ENCODE results near the gene CYP4A22. TPM values are rescaled to one million over a fixed set of nuclear protein-coding genes. Genes with fewer than 3 reads are reported as not detected.
"Not testable (repeated sequence)": the region's sequence is repeated elsewhere in the genome, so short reads cannot be mapped to it uniquely, and the experiment has no call there.

Gene CYP4A22
- total RNA-seq, 1 experiment from 2014 or later = not detected

- Histone ChIP-seq H3K36me3 (ENCODE audit: control insufficient read depth, insufficient read depth, low read length) (no peaks in the 10 kb centered on the region), H3K4me1 (ENCODE audit: control insufficient read depth, insufficient read depth, low read length) (no peaks in the 10 kb centered on the region), H3K9me3 (ENCODE audit: control insufficient read depth, insufficient read depth, low read depth, low read length) (no peaks in the 10 kb centered on the region), H3K27ac (ENCODE audit: low read length) (no peak overlapping the region), H3K4me3 (ENCODE audit: low read depth in 2 of 2, low read length in 2 of 2) (no peak overlapping the region), H3K27me3 (ENCODE audit: control insufficient read depth, insufficient read depth, low read length) (no peaks in the 10 kb centered on the region)
- POLR2A ChIA-PET = no interaction called here
- in situ Hi-C loops (cut with HindIII; ENCODE audit: low pct_unique_long_range_greater_than_20kb, low sequenced_read_pairs) (no loop called here), intact Hi-C loops (cut with micrococcal nuclease; ENCODE audit: unreplicated experiment) (no loop called here)
- ATAC-seq = no peak
- DNase-seq (ENCODE audit: low read depth, low spot score) = no peak
- BruUV-seq (replicated peaks) = no TSS peak
- TF ChIP-seq POLR2AphosphoS5 (IDR thresholded peaks at IDR 0.05; ENCODE audit: low read depth, low read length) = no peak
- no peak for TF ChIP-seq TCF7L2 (IDR thresholded peaks at IDR 0.05; ENCODE audit: low read depth, low read length)
- TF ChIP-seq, protein P1, sequence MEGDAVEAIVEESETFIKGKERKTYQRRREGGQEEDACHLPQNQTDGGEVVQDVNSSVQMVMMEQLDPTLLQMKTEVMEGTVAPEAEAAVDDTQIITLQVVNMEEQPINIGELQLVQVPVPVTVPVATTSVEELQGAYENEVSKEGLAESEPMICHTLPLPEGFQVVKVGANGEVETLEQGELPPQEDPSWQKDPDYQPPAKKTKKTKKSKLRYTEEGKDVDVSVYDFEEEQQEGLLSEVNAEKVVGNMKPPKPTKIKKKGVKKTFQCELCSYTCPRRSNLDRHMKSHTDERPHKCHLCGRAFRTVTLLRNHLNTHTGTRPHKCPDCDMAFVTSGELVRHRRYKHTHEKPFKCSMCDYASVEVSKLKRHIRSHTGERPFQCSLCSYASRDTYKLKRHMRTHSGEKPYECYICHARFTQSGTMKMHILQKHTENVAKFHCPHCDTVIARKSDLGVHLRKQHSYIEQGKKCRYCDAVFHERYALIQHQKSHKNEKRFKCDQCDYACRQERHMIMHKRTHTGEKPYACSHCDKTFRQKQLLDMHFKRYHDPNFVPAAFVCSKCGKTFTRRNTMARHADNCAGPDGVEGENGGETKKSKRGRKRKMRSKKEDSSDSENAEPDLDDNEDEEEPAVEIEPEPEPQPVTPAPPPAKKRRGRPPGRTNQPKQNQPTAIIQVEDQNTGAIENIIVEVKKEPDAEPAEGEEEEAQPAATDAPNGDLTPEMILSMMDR (IDR thresholded peaks at IDR 0.05) = no peak
- no peak for TF ChIP-seq REST (IDR thresholded peaks at IDR 0.05; ENCODE audit: insufficient read depth in 1 of 2, low read depth in 2 of 2, low read length in 1 of 2)
- no peak for TF ChIP-seq SIN3A (IDR thresholded peaks at IDR 0.05; ENCODE audit: borderline replicate concordance, insufficient read depth, low read depth, low read length)
- CTCF ChIA-PET = no interaction called here
These were observed 829 bp downstream of the CYP4A22 start for GRCh38 chr1:47137925-47138615.

GRCh38 chr1:47140358-47140757 is 3.1 kb downstream of the CYP4A22 start:
- H3K36me3 ChIP-seq (ENCODE audit: control insufficient read depth, insufficient read depth, low read length); H3K4me1 ChIP-seq (ENCODE audit: control insufficient read depth, insufficient read depth, low read length); H3K9me3 ChIP-seq (ENCODE audit: control insufficient read depth, insufficient read depth, low read depth, low read length); H3K27me3 ChIP-seq (ENCODE audit: control insufficient read depth, insufficient read depth, low read length); intact Hi-C loops (cut with micrococcal nuclease; ENCODE audit: unreplicated experiment); BruUV-seq (replicated peaks); POLR2A ChIA-PET; H3K4me3 ChIP-seq (ENCODE audit: low read depth in 2 of 2, low read length in 2 of 2); DNase-seq (ENCODE audit: low read depth, low spot score); in situ Hi-C loops (cut with HindIII; ENCODE audit: low pct_unique_long_range_greater_than_20kb, low sequenced_read_pairs); H3K27ac ChIP-seq (ENCODE audit: low read length); CTCF ChIA-PET; ATAC-seq: not testable (repeated sequence)

DNA sequence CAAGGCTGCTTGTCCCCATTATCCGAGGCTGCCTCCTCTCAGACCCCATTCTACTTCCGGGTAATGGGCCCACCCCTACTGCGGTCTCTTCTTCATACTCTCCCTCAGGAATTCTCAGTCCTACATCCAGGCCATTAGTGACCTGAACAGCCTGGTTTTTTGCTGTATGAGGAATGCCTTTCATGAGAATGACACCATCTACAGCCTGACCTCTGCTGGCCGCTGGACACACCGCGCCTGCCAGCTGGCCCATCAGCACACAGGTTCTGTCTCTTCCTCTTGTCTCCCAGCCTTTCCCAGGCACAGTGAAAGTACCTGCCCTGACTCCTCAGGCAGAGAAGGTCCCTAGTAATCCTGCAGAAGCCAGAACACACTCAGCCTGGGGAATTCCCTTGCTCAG is 6.4 kb downstream of the CYP4A22 start:
- ATAC-seq = peak; percentile 69; the same call in 1 of the 2 replicates
- H3K4me3 ChIP-seq (ENCODE audit: low read depth in 2 of 2, low read length in 2 of 2); H3K9me3 ChIP-seq (ENCODE audit: control insufficient read depth, insufficient read depth, low read depth, low read length); H3K27ac ChIP-seq (ENCODE audit: low read length); DNase-seq (ENCODE audit: low read depth, low spot score); POLR2A ChIA-PET; intact Hi-C loops (cut with micrococcal nuclease; ENCODE audit: unreplicated experiment); H3K27me3 ChIP-seq (ENCODE audit: control insufficient read depth, insufficient read depth, low read length); H3K4me1 ChIP-seq (ENCODE audit: control insufficient read depth, insufficient read depth, low read length); in situ Hi-C loops (cut with HindIII; ENCODE audit: low pct_unique_long_range_greater_than_20kb, low sequenced_read_pairs); BruUV-seq (replicated peaks); H3K36me3 ChIP-seq (ENCODE audit: control insufficient read depth, insufficient read depth, low read length); CTCF ChIA-PET: not testable (repeated sequence)

- H3K9me3 ChIP-seq (ENCODE audit: control insufficient read depth, insufficient read depth, low read depth, low read length); ATAC-seq; H3K27ac ChIP-seq (ENCODE audit: low read length); H3K4me1 ChIP-seq (ENCODE audit: control insufficient read depth, insufficient read depth, low read length); BruUV-seq (replicated peaks); intact Hi-C loops (cut with micrococcal nuclease; ENCODE audit: unreplicated experiment); in situ Hi-C loops (cut with HindIII; ENCODE audit: low pct_unique_long_range_greater_than_20kb, low sequenced_read_pairs); CTCF ChIA-PET; H3K36me3 ChIP-seq (ENCODE audit: control insufficient read depth, insufficient read depth, low read length); H3K27me3 ChIP-seq (ENCODE audit: control insufficient read depth, insufficient read depth, low read length); H3K4me3 ChIP-seq (ENCODE audit: low read depth in 2 of 2, low read length in 2 of 2); DNase-seq (ENCODE audit: low read depth, low spot score); POLR2A ChIA-PET: not testable (repeated sequence)
These were observed 9.3 kb downstream of the CYP4A22 start for GRCh38 chr1:47146495-47146894.

All from Panc1 (cell line).